22Rv1 (cell line): Measurements from ENCODE around the gene LRRC45.

Experiments used
- CTCF ChIP-seq: fragments of 450-650 bp; IDR thresholded peaks from 2 replicates; pipeline ENCODE4 v1.5.1; 2017; ENCODE audit warnings: mild to moderate bottlenecking
- ZFX ChIP-seq: fragments of 450-650 bp; IDR thresholded peaks from 2 replicates; pipeline ENCODE4 v1.6.1; 2017; ENCODE audit warnings: antibody characterized with exemption, borderline replicate concordance

GRCh38 chr17:81984773-81985410, 38.2 kb upstream of the LRRC45 start:
- no peak for TF ChIP-seq CTCF
- no peak for TF ChIP-seq ZFX
